Neural cell (in vitro differentiated cells): ENCODE measurements around the gene CAPN14.

Experiments
- POLR2AphosphoS5 ChIP-seq: IDR thresholded peaks from 2 replicates; pipeline ENCODE4 v1.6.1; 2012
- TF ChIP-seq, protein P1 (sequence below): fragments of 450-650 bp; IDR thresholded peaks from 2 replicates; pipeline ENCODE4 v1.5.1; 2014; ENCODE audit warnings: antibody characterized with exemption, mild to moderate bottlenecking, moderate library complexity; ENCODE audit not compliant: poor library complexity, severe bottlenecking

DNA sequence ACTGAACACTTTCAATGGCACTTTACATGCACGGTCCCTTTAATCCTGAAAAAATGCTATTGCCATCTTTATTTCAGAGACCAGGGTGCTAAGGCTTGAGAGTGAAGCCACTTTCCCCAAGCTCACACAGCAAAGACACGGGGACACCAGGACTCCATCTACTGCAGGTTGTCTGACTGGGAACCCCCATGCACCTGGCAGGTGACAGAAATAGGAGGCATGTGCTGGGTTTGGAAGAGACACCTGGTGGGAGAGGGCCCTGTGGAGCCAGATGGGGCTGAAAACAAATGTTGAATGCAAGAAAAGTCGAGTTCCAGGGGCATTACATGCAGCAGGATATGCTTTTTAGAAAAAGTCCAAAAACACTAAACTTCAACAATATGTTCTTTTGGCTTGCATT lies 11.4 kb upstream of the CAPN14 start:
- no peak for TF ChIP-seq POLR2AphosphoS5
- TF ChIP-seq, protein P1, sequence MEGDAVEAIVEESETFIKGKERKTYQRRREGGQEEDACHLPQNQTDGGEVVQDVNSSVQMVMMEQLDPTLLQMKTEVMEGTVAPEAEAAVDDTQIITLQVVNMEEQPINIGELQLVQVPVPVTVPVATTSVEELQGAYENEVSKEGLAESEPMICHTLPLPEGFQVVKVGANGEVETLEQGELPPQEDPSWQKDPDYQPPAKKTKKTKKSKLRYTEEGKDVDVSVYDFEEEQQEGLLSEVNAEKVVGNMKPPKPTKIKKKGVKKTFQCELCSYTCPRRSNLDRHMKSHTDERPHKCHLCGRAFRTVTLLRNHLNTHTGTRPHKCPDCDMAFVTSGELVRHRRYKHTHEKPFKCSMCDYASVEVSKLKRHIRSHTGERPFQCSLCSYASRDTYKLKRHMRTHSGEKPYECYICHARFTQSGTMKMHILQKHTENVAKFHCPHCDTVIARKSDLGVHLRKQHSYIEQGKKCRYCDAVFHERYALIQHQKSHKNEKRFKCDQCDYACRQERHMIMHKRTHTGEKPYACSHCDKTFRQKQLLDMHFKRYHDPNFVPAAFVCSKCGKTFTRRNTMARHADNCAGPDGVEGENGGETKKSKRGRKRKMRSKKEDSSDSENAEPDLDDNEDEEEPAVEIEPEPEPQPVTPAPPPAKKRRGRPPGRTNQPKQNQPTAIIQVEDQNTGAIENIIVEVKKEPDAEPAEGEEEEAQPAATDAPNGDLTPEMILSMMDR, result no peak
